Measurements from ENCODE around the gene GRM8.
"Not testable (repeated sequence)": the region's sequence is repeated elsewhere in the genome, so short reads cannot be mapped to it uniquely, and the experiment has no call there.

The GRM8 gene

DNA sequence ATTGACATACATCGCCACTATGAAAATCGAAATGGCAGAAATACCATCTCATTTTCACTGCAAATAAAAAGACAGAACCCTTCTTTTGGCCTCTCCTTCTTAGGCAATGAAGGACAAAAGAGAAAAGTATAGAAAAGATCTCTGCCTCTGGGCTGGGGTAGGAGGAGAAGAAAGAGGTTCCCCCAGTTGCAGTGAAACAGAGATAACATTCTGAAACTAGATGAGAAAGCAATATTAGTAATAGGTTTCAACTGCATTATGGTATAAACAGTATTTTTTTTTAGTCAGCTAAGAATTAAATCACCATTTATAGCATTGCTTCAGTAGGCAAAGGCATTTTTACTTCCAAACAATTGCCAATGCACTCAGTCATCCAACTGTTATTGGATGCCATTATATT is 347.5 kb downstream of the GRM8 start:
- not testable (repeated sequence) for DNase-seq

DNA sequence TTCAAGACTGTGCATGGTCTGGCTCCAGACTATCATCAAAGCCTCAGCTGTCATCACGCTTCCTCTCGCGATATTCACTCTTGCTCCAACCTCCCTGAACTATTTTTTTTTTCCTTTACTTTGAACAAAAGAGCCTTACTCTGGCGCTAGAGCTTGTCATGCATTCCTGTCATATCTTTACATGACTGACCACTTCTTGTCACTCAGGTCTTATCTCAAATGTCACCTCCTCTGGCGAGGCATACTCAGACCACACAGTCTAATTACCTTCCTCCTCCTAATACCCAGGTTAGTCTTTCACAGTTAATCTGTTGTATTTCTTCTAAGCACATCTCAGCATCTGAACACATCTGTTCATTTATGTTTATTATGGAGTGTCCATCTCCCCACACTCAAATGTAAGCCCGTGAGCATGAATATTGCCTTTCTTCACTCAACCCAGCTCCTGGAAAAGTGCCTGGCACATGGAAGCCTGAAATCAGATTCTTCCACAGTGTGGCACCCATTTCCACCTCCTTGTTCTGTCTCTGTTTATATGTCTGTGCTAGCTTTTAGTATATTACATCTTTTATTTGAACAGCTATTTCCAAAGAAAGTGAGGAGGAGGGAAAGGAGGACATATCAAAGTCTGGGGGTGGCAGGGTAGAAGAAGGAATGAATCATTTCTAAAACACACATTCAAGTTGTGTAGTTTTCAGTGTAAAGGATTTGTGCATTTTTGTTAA is 351.5 kb downstream of the GRM8 start:
- not testable (repeated sequence) for DNase-seq

DNA sequence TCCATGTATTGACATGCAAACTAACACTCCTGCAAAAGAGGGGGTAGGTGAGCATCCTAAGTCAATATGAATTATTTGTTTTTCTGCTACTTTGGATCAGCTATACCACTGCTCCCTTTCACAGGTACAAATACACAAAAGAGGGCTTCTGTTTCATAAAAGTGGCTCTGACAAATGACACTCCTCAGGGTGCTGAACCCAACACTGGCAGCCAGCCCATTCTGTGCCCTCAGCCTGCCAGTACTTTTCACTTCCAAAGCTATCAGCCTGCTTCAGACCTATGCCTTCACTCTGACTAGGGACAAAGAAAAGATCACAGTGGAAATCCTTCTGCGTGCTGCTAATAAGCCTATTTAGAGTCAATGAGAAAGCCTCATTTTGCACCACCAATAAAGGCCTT is 364.8 kb downstream of the GRM8 start:
- not testable (repeated sequence) for DNase-seq

DNA sequence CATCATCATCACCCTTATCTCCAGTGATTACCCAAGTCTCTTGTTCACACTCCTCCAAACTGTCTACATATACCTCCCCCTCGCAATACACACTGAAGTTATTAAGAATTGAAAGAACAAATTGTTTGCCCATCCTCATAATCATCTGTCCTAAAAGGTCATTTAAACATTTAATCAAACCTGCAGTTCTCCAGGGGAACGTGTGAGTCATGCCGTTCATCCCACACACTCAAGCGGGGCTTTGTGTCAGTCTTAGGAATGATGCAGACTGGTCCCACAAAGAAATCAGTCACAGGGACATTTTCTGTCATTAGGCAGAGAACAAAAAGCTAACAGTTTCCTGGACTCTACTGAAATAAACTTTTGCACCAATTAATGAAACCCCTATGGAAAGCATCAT is 365.2 kb downstream of the GRM8 start:
- DNase-seq = not testable (repeated sequence)

DNA sequence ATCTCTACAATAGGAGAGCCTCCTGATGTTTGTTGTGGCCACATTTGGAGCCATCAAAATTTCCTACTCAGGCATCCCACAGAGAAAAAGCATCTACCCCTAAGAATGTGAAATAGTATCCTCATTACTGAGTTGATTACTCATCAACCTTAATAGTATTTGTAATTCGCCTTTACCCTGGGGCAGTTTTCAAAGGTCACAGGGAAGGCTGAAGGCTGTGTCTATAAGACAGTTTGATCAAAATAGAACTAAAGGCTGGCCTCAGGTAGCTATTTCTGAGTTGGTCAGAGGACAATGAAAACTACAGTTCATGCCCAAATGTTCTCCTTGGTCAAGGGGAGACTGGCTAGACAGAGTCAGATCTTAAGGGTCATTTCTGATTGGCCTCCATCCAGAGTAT is 370.0 kb downstream of the GRM8 start:
- not testable (repeated sequence) for DNase-seq

DNA sequence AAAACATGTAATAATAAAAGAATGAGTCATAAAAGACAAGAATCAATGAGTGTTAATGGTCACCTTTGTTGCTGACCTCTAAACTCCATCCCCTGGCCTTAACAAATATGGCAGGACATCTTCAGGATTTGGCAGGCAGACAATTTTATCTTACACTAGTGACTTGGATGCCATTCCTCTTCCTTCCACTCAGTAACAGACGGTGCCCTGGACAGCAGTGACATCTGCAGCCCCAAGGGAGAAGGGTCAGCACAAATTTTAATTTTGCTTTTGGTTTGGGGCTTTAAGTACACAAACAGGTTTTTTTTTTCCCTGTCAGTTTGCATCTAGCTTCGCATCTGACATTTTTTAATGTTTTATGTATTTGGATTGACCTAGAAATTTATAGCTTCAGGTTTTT is 370.8 kb downstream of the GRM8 start:
- DNase-seq = not testable (repeated sequence)

DNA sequence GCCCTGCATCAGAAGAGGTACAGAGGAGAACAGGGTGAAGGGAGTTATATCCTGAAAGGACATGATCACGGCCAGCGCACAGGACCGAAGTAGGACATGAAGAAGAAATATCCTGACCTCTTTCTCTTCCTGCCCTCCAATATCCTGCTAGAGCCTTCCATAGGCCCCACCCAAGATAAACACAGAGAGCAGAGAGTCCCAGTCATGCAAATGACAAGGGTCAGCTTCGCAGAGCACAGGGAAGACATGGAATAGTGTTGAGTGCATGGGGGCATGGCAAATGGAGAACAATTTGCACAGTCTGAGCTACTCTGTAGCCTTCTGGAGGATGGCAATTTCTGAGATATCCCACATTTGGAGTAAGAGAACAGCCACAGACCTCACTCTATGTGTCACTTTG is 371.4 kb downstream of the GRM8 start:
- no peak for DNase-seq

DNA sequence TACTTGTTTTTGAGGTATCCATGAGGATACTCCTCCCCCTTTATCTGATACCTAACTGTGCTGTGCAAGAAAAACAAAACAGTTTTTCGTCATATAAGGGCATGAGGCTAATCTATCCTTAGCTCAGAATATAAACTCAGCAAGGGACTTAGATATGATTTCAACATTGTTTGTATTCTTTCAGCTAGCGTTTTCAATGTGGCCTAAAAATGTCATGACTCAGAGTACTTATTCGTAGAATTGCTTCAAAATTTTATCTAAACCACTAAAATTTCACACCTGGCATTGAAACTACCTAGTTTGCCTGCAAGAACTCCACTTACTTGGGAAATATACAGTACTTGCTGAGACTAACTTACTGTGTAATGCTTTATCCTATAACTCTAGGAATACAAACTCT is 376.2 kb downstream of the GRM8 start:
- DNase-seq = not testable (repeated sequence)

DNA sequence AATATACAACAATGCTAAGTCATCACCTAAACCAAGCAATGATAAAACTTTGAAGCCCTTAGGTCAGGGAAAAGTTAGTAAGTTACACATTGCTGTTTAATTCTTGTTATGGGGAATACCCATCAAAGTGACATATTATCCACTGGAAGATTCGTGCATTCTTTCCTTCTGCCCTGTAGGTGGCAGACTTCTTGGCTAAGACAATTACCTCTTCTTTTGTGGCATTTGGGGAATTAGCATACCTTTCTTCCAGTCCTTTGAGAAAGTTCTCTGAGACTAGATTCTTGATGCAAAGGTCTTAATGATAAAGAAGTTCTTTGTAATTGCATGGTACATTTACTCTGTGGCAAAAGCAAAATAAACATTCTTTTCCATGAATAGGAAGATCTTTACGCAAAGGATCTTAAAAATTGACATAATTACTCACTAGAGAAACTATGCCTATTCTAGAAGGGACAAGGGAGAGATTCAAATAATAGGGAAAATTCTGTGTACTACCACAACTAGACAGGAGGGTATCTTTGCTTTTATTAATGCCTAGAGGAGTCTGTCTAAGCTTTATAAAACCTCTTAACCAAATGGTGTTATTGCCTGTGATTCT is 395.9 kb downstream of the GRM8 start:
- DNase-seq = peak; percentile 1

DNA sequence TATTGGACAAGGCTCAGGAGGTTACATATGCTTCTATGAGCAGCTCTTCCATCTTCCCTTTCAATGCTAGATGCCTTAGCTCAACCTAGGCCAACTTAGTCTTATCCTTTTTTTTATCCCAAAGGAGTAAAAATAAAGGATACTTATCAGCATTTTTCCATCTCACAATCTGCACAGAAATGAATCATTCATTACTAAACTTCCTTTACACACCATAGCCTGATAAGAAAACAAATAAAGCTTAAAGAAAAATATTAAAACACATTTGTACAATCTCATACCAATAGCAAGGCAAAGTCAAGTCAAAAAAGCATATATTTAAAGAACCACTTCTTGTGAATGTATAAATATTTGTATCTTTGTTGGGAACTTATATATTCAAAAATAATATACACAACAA is 407.4 kb downstream of the GRM8 start:
- DNase-seq = no peak

DNA sequence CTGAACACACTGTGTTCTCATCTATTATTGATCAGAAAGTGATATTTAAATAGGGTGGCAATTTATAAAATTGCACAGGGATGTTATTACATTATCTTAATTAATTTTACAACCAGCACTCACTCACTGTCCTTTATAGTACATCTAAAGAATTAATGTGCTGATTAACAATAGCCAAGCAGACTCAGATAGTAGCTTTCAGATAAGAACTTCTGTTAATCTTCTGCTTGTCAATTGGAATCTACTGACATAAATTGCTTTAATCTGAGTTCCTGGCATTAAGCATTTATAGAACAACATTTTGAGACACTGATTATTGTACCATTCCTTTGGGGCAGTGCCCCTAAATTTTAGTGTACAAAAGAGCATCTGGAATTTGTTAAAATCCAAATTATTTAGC is 408.9 kb downstream of the GRM8 start:
- DNase-seq = no peak

DNA sequence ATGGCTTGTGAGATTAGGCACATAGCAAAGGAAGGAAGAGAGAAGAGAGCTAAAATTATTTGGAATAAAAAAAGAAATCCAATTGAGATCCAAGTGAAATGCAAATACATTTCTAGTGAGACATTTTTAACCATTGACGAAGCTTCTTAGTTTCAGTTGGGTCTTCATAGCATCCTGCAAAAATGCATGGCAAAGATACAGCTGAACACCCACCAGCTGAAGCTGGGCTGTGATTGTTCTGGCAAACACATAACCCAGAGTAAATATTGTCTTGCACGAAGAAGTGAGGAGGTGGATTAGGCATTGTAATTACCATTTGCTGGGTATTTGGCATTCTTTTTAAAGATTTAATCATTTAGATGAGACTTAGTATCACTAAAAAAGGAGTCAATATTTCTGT is 409.4 kb downstream of the GRM8 start:
- DNase-seq = no peak

DNA sequence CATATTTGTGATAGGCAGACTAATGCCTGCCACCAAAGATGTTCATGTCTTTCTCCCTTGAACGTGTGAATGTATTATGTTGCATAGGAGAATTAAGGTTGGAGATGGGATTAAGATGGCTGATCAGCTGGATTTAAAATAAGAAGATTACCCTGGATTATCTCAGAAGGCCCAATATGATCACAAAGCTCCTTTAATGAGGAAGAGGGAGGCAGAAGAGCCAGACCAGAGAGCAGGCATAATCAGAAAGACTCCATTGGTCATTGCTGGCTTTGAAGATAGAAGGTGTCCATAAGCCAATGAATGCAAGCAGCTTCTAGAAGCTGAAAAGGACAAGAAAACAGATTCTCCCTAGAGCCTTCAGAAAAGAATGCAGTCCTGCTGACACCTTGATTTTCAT is 410.3 kb downstream of the GRM8 start:
- DNase-seq = no peak

DNA sequence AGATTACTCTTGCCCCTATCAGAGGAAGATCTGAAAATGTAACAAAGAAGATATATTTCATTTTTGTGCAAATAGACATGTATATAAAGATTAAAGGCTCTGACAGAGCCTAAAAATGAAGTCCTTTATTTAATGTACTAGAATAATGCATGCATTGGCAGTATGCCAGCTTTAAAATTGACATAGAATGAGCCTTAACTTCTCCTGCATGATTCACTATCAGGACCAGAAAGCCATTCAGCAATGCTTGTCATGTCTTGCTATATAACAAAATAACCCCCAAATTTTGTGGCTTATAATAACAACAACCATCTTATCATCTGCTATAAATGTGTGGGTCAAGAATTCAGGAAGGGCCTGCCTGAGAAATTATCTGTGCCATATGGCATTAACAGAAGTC is 411.9 kb downstream of the GRM8 start:
- DNase-seq = no peak

DNA sequence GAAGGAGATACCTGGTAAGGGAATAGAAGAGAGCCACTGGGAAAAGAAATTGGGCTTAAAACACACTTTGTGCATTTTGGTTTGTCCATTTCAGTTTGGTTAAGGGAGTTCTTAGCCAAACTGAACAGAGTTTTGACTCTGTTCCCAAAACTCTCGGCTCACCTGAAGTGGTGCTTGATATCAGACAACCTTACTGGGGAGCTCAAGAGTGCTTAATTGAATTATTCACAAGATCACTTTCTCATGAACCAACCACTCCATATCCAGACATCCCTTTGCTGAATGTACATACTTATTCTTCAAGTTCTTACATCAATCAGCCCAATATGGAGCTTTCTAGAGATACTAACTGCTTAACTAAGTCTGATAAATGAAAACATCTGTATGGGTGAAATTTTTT is 413.1 kb downstream of the GRM8 start:
- no peak for DNase-seq

DNA sequence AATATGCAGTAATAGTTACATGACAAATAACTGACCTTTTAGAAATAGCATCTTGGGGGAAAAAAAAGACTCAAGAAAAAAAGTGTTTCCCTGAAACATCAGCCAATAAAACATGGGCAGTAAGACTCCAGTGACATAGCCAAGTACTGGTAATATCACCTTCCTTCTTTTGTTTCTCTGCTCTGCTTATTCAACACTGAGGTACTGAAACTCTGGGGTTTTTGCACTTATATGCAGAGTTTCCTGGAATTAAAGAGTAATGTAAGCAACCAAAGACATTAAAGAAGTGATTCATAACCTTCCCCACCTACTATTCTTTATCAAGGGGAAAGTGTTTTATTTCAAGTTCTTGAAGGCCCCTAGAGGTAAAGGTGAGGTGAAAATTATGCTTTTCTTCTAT is 414.5 kb downstream of the GRM8 start:
- DNase-seq = no peak

DNA sequence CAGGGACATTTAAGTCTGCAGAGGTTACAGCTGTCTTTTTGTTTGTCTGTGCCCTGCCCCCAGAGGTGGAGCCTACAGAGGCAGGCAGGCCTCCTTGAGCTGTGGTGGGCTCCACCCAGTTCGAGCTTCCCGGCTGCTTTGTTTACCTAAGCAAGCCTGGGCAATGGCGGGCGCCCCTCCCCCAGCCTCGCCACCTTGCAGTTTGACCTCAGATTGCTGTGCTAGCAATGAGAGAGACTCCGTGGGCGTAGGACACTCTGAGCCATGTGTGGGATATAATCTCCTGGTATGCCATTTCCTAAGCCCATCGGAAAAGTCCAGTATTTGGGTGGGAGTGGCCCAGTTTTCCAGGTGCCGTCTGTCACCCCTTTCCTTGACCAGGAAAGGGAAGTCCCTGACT is 421.5 kb downstream of the GRM8 start:
- DNase-seq = not testable (repeated sequence)

DNA sequence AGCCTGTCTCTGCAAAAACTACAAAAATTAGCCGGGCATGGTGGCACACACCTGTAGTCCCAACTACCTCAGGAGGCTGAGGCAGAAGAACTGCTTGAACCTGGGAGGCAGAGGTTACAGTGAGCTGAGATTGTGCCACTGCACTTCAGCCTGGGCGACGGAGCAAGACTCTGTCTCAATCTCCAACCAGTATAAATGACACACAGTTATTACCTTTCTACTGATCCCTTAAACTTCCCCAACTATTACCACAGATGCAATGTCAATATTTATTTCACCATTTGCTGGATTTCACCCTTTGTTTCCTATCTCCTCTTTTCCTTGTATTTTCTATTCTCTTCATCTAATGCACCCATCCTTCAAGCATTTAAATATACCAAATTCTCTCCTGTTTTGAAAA is 431.8 kb downstream of the GRM8 start:
- no peak for DNase-seq

DNA sequence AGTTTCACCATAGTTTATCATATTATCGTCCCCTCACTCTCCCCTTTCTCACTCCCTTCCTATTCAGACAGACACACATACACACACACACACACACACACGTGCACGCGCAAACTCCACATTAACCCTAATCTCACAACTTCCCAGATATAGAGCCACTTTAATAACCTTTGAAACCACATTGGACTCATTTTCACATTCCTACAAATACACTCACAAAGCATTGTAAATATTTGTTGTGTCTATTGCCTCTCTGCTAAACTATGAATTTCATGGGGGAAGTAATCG is 433.6 kb downstream of the GRM8 start:
- DNase-seq = no peak

DNA sequence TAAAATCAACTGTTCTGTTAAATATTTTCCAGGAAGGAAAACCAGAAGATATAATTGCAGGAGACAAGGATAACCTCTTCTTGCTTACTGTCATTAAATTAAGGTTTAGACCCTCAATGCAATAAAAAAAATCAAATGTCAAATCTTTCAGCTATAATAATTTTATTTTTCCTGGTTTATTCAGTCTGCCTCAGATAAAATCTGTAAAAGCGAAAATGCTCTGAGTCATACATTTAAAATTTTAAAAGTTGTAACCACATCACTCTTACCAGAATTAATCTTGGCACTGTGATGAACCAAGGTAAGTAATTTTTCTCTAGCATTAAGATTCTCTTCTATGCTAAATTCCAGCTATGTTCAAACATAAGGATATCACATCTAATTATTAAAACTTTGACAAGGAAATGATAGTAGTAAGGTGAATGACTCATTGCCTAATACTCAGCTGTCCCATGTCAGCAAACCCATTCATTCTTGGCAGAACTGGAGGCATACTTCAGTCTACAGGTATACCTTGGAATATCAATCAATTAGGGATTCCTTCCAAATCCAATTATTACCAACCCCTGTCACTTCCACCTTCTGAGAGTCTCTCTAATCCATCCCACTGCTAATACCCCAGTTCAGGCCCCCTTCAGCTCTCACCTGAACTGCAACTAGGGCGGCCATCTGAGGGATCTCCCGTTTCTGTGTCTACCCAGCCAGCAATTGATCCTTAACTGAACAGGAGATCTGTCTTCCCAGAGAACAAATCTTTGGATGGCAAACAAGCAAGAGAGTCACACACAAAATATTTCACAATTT is 434.1 kb downstream of the GRM8 start:
- DNase-seq = no peak

DNA sequence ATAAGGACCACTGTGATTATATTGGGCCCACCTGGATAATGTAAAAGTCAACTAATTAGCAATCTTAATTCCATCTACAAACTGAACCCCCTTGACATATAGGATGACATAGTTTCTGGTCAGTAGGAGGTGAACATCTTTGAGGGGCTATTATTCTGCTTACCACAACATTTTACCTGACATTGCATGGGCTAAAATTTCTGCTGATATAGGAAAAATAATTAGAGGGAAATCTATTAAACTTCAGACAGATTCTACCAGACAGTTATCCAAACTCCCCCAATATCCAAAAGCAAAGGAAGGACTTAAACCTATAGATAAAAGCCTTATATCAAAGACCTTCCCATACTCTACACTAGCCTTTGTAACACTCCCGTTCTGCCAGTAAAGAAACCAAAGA is 443.6 kb downstream of the GRM8 start:
- no peak for DNase-seq

DNA sequence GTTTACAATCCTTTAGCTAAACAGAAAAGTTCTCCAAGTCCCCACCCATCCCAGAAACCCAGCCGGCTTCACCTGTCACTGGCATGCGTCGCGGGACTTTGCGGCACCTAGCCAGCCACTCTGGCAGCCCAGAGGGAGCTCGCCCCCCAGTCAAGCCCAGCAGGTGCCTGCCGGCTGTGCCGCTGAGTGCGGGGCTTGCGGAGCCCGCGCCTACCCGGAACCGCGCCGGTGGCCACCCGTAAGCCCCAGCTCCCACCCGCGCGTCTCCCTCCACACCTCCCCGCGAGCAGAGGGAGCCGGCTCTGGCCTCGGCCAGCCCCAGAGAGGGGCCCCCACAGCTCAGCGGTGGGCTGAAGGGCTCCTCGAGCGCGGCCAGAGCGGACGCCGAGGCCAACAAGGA is 446.1 kb downstream of the GRM8 start:
- no peak for DNase-seq

DNA sequence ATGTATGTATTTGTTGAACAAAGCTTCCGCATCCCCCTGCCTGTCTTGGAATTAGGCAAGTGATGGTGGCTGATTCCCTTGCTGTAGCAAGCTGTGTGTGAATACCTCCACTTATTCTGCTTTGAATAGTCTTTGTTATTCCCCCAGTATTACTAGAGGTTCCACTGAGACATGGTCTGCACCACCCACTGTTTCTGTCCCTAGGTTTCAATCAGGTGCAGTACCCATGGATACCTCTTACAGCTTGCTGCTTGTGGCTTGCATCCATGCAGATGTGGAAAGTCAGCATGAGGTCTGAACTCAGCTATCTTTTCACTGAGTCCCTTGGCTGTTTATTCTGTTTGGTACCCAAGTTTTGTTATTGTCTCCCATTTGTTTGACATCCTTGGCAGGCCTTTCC is 447.4 kb downstream of the GRM8 start:
- no peak for DNase-seq

DNA sequence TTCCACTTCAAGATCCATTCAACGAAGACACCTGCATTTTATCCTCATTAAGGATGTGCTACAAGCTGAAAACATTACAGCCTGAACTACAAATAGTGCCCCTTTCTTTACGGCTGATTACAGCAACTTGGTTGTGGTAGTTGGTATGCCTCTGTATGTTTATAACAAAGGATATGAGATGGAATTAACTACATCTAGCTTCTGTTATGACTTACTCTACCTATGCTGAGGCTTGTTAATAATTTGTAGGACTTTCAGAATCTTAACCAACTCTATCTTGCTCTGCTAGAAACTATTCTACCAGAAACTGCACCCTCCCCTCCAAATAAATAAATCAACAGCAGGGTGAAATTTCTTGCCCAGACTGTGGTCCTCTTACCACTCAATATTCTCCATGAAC is 448.1 kb downstream of the GRM8 start:
- DNase-seq = no peak

DNA sequence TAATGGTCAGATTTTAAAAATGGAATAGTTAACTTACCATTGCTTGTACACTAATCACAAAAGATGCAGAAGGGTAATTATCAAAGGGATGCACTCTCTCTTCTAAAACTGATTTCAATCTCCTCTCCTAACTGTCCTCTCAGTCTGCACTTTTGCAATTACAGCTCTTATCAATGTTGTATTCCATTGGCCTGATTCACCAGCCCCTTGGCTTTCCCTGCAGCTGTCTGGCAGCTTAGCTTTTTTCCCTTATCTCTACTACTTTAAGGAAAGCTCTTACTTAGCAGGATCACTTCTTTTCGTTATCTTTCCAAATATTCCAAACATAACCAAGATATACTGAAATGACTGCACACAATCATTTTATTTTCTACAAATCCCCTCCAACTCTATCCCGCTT is 448.8 kb downstream of the GRM8 start:
- DNase-seq = no peak

All from EL (cell line).